ENCODE results near the gene PPFIA4. TPM values are rescaled to one million over a fixed set of nuclear protein-coding genes. Genes with fewer than 3 reads are reported as not detected.

The PPFIA4 gene
- total RNA-seq, 2 experiments from 2014 or later = 78.8 to 79.9 TPM

DNA sequence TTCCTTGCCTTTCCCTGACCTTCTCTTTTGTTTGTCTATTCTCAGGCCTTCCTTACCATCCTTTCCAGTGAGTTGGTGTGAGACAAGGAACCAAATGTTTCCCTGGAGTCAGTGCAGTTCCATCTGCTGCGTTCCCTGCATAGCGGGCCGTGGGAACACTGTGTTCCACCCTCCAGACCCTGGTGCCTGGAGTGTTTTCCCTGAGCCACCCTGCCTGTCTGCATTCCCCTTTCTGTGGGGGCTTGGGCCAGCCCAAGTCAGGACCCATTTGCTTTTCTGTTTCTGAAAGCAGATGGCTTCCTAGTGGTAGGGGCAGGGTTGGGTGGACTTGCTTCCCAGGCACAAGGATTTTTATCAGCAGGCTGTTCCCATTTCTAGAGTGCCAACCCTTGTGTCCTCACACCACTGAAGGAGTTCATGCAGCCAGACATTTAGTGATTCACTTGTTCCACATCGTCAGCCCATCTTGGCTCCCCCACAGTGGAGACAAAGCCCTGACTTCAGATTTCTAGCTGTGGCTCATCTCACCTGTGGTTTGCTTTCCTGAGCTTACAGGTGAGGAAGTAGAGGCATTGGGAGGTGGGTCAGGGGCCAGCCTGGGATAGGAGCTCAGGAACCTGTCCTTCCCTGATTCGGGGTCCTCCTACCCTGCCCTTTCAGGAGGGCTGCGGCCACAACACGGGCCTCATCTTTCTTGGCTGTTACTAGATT lies 73.7 kb downstream of the PPFIA4 start:
- ChIA-PET POLR2A (no interaction called here), CTCF (interaction anchor here (1.2 kb wide), 1 partner anchor 72 kb away, joined by 3 read pairs; no protein-coding TSS in a partner anchor)
- no peak for ATAC-seq
- no peaks in the 10 kb centered on the region for H3K4me1 Mint-ChIP-seq (ENCODE audit: low read depth)
- H3K36me3 Mint-ChIP-seq (ENCODE audit: low read depth) = no peaks in the 10 kb centered on the region
- intact Hi-C loops (cut with micrococcal nuclease) = no loop called here
- no peak for DNase-seq
- H3K4me3 Mint-ChIP-seq = no peak overlapping the region
- TF ChIP-seq, protein P1, sequence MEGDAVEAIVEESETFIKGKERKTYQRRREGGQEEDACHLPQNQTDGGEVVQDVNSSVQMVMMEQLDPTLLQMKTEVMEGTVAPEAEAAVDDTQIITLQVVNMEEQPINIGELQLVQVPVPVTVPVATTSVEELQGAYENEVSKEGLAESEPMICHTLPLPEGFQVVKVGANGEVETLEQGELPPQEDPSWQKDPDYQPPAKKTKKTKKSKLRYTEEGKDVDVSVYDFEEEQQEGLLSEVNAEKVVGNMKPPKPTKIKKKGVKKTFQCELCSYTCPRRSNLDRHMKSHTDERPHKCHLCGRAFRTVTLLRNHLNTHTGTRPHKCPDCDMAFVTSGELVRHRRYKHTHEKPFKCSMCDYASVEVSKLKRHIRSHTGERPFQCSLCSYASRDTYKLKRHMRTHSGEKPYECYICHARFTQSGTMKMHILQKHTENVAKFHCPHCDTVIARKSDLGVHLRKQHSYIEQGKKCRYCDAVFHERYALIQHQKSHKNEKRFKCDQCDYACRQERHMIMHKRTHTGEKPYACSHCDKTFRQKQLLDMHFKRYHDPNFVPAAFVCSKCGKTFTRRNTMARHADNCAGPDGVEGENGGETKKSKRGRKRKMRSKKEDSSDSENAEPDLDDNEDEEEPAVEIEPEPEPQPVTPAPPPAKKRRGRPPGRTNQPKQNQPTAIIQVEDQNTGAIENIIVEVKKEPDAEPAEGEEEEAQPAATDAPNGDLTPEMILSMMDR (IDR thresholded peaks at IDR 0.05) = no peak
- peaks cover 11% of the 10 kb centered on the region for H3K9me3 Mint-ChIP-seq
- peaks cover 11% of the 10 kb centered on the region for H3K27me3 Mint-ChIP-seq
- no peak overlapping the region for H3K27ac Mint-ChIP-seq

DNA sequence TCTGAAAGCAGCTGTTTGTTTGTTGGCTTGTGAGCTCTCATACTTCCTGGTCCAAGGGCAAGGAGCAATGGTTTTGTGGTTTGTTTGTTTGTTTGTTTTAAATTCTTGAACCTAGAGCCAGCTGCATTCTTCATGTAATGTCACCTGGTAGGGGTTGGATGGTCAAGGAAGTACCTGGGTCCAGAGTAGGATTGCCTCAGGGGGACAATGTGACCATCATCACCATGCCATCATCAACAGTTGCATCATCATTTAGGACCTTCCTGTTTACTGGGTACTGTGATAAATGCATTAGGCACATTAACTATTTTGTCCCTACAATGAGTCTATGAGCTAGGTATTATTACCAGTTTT lies 74.2 kb downstream of the PPFIA4 start:
- Mint-ChIP-seq H3K9me3 (peaks cover 6% of the 10 kb centered on the region), H3K27me3 (peaks cover 11% of the 10 kb centered on the region), H3K4me3 (no peak overlapping the region), H3K36me3 (ENCODE audit: low read depth) (no peaks in the 10 kb centered on the region), H3K4me1 (ENCODE audit: low read depth) (no peaks in the 10 kb centered on the region), H3K27ac (no peak overlapping the region)
- no peak for ATAC-seq
- no peak for DNase-seq
- TF ChIP-seq, protein P1 (IDR thresholded peaks at IDR 0.05) = no peak
- intact Hi-C loops (cut with micrococcal nuclease) = no loop called here
- CTCF ChIA-PET = interaction anchor here (1.2 kb wide), 1 partner anchor 72 kb away, joined by 3 read pairs; no protein-coding TSS in a partner anchor
- POLR2A ChIA-PET = no interaction called here

DNA sequence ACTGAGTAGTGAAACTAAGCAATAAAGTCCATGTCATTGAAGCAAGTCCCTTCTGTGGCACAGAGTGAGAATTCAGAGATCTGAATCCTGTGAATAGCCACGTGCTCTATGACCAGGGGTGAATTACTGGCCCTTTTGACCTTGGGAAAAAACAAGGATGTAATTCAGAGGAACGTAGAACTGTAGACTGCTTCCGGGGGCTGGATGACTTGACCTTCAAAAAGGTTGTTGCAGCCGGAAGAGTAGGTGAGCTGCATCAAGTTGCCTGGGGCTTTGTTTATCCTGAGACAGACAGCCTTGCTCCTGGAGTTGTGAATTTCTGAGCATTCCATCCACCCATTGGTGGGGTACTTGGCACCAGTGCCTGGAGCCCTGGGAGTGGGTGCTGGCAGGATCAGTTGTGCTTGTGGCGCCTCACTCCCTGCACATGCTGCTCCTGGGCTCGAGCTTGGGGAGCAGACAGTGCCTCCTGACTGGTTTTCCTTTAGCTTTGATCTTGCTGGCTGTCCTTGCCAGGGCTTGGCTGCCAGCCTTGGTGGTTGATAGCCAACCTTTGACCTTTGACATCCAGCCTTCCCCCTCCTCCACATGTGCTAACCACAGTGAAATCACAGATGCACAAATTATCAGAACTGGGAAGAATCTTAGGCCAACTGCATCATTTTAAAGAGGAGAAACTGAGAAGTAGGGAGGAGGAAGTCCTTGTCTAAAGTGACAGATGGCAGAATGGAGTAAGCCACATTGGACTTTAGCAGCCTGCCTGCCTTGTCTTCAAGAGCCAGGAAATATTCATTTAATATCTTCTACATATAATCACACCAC lies 75.7 kb downstream of the PPFIA4 start:
- Mint-ChIP-seq H3K4me1 (ENCODE audit: low read depth) (no peaks in the 10 kb centered on the region), H3K27me3 (peaks cover 15% of the 10 kb centered on the region), H3K9me3 (no peaks in the 10 kb centered on the region), H3K27ac (no peak overlapping the region), H3K4me3 (no peak overlapping the region), H3K36me3 (ENCODE audit: low read depth) (no peaks in the 10 kb centered on the region)
- intact Hi-C loops (cut with micrococcal nuclease) = no loop called here
- TF ChIP-seq, protein P1 (IDR thresholded peaks at IDR 0.05) = no peak
- ChIA-PET POLR2A (no interaction called here), CTCF (interaction anchor here (1.3 kb wide), 1 partner anchor 71 kb away, joined by 6 read pairs; no protein-coding TSS in a partner anchor)
- no peak for DNase-seq
- ATAC-seq = no peak

DNA sequence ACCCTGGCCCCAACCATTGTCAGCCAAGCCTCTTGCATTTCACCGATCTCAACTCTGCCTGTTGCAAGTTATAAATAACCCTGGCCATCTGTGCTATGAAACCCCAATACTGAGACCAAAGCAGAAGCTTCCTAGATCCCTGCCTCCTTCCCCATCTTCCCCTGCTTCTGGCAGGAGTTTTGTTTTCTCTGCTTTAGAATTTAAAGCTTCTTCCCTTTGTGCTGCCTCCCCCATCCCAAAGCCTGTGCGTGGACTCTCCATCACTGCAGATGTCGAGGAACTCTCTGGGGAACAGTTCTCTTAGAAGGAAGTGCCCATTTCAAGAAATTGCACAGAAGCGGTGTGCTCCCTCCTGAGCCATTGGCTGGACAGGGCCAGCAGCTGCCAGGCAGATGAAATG lies 76.9 kb downstream of the PPFIA4 start:
- Mint-ChIP-seq H3K27ac (no peak overlapping the region), H3K4me3 (no peak overlapping the region), H3K9me3 (no peaks in the 10 kb centered on the region), H3K27me3 (peaks cover 26% of the 10 kb centered on the region), H3K4me1 (ENCODE audit: low read depth) (no peaks in the 10 kb centered on the region), H3K36me3 (ENCODE audit: low read depth) (no peaks in the 10 kb centered on the region)
- ChIA-PET CTCF (interaction anchor here (1.3 kb wide), 2 partner anchors 69 to 113 kb away, joined by 4 to 6 read pairs; no protein-coding TSS in a partner anchor), POLR2A (interaction anchor here (1.4 kb wide), 1 partner anchor 14 kb away, joined by 3 read pairs; no protein-coding TSS in a partner anchor)
- ATAC-seq = no peak
- intact Hi-C loops (cut with micrococcal nuclease) = no loop called here
- TF ChIP-seq, protein P1 (IDR thresholded peaks at IDR 0.05) = no peak
- DNase-seq = no peak
